Osteoblast (primary cell): ENCODE data around the gene PSAPL1. TPM values are rescaled to one million over a fixed set of nuclear protein-coding genes. Genes with fewer than 3 reads are reported as not detected.
A peak's percentile ranks its signal among the peaks of the same experiment; 100 is the strongest.

Experiments
- DNase-seq: peaks from one replicate; pipeline ENCODE4 v3.0.0; 2011; ENCODE audit warnings: low spot score, mixed read lengths; ENCODE audit not compliant: insufficient read length; ENCODE audit errors: missing footprints
- H2AFZ ChIP-seq: 2 replicates; pipeline ENCODE4 v1.6.0; 2011; ENCODE audit warnings: mild to moderate bottlenecking, low read length
- H3K27ac ChIP-seq: 2 replicates; pipeline ENCODE4 v1.5.1; 2011; ENCODE audit warnings: mild to moderate bottlenecking, low read depth, low read length, moderate library complexity
- H3K27me3 ChIP-seq: 2 replicates; pipeline ENCODE4 v1.6.0; 2012; ENCODE audit warnings: mild to moderate bottlenecking, control low read depth, inconsistent platforms, low read length, moderate library complexity; ENCODE audit not compliant: insufficient read depth
- H3K36me3 ChIP-seq: 2 replicates; pipeline ENCODE4 v1.5.1; 2011; ENCODE audit warnings: mild to moderate bottlenecking, low read length, control low read depth, moderate library complexity; ENCODE audit not compliant: insufficient read depth
- H3K4me1 ChIP-seq: 2 replicates; pipeline ENCODE4 v1.5.1; 2011; ENCODE audit warnings: mild to moderate bottlenecking, low read length, control low read depth, moderate library complexity; ENCODE audit not compliant: insufficient read depth
- H3K4me2 ChIP-seq: 2 replicates; pipeline ENCODE4 v1.6.0; 2011; ENCODE audit warnings: mild to moderate bottlenecking, low read length; ENCODE audit not compliant: insufficient read depth
- H3K4me3 ChIP-seq: fragments of 200-600 bp; sonication (generic); 3 replicates; pipeline ENCODE4 v1.5.1; 2012; ENCODE audit warnings: mild to moderate bottlenecking, low read length, inconsistent platforms; ENCODE audit not compliant: insufficient read depth
- H3K79me2 ChIP-seq: 2 replicates; pipeline ENCODE4 v1.6.0; 2012; ENCODE audit warnings: mild to moderate bottlenecking, low read length, control low read depth, inconsistent platforms; ENCODE audit not compliant: insufficient read depth
- H3K9me3 ChIP-seq: 2 replicates; pipeline ENCODE4 v1.5.1; 2011; ENCODE audit warnings: low read depth, low read length, control low read depth
- H4K20me1 ChIP-seq: 2 replicates; pipeline ENCODE4 v1.6.0; 2012; ENCODE audit warnings: mild to moderate bottlenecking, low read length, control low read depth; ENCODE audit not compliant: insufficient read depth
- total RNA-seq: library from RNA; depleted of rRNA; stranded (reverse); fragments of >200 nt; gene quantifications from 2 replicates; pipeline ENCODE4 v1.2.3, GENCODE V29; 2012
- TF ChIP-seq, protein P1 (sequence below): IDR thresholded peaks from 2 replicates; pipeline ENCODE4 v1.5.1; 2011; ENCODE audit warnings: mild to moderate bottlenecking, low read depth, low read length, moderate library complexity; ENCODE audit errors: extremely low read depth

The PSAPL1 gene
- total RNA-seq, 1 donor = not detected

DNA sequence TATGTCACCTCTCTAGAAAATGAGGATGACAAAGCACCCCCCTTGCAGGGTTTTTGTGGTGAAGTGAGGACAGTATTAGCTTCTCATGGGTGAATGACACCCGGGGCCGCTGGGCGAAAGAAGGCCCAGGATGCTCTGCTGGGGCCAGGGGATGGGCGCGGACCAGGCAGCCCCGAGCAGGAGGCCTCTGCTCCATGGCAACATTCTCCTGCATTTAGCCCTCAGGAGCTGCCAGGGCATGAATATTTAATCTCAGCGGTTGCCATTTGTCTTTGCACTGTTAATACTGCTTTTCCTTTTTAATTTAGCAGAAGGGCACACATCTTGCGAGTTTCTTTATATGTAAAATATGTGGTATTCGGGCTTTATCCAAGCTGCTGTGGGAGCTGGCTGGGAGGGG lies 30.3 kb upstream of the PSAPL1 start:
- H3K27ac ChIP-seq = no peak overlapping the region
- H3K9me3 ChIP-seq = no peaks in the 10 kb centered on the region
- no peaks in the 10 kb centered on the region for H3K36me3 ChIP-seq
- no peak overlapping the region for H2AFZ ChIP-seq
- no peaks in the 10 kb centered on the region for H3K4me1 ChIP-seq
- TF ChIP-seq, protein P1, sequence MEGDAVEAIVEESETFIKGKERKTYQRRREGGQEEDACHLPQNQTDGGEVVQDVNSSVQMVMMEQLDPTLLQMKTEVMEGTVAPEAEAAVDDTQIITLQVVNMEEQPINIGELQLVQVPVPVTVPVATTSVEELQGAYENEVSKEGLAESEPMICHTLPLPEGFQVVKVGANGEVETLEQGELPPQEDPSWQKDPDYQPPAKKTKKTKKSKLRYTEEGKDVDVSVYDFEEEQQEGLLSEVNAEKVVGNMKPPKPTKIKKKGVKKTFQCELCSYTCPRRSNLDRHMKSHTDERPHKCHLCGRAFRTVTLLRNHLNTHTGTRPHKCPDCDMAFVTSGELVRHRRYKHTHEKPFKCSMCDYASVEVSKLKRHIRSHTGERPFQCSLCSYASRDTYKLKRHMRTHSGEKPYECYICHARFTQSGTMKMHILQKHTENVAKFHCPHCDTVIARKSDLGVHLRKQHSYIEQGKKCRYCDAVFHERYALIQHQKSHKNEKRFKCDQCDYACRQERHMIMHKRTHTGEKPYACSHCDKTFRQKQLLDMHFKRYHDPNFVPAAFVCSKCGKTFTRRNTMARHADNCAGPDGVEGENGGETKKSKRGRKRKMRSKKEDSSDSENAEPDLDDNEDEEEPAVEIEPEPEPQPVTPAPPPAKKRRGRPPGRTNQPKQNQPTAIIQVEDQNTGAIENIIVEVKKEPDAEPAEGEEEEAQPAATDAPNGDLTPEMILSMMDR = no peak
- DNase-seq = no peak
- H3K79me2 ChIP-seq = no peaks in the 10 kb centered on the region
- no peak overlapping the region for H3K4me2 ChIP-seq
- H4K20me1 ChIP-seq = no peaks in the 10 kb centered on the region
- peaks cover 12% of the 10 kb centered on the region for H3K27me3 ChIP-seq
- no peak overlapping the region for H3K4me3 ChIP-seq

DNA sequence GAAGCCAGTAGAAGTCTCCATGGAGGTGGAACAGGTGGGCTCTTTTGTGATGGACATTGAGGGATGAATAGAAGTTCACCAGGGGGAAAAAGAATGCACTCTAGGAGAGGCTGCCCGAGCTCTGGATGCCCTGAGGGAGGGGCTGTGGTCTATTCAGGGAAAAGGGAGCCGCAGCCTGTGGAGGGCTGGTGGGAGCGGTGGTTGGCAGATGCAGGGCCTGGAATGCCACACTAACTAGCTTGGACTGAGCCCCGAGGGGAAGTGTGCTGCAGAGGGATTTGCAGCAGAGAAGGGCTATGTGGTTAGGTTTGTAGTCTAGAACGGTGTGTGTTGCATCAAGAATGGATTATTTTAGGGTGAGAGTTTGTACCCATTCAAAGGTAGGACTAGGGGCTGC lies 29.5 kb upstream of the PSAPL1 start:
- Histone ChIP-seq H3K9me3 (no peaks in the 10 kb centered on the region), H3K4me3 (no peak overlapping the region), H3K4me2 (no peak overlapping the region), H3K4me1 (no peaks in the 10 kb centered on the region), H4K20me1 (no peaks in the 10 kb centered on the region), H3K79me2 (no peaks in the 10 kb centered on the region), H3K27me3 (peaks cover 12% of the 10 kb centered on the region), H3K27ac (no peak overlapping the region), H3K36me3 (no peaks in the 10 kb centered on the region), H2AFZ (no peak overlapping the region)
- DNase-seq = no peak
- TF ChIP-seq, protein P1 = no peak

DNA sequence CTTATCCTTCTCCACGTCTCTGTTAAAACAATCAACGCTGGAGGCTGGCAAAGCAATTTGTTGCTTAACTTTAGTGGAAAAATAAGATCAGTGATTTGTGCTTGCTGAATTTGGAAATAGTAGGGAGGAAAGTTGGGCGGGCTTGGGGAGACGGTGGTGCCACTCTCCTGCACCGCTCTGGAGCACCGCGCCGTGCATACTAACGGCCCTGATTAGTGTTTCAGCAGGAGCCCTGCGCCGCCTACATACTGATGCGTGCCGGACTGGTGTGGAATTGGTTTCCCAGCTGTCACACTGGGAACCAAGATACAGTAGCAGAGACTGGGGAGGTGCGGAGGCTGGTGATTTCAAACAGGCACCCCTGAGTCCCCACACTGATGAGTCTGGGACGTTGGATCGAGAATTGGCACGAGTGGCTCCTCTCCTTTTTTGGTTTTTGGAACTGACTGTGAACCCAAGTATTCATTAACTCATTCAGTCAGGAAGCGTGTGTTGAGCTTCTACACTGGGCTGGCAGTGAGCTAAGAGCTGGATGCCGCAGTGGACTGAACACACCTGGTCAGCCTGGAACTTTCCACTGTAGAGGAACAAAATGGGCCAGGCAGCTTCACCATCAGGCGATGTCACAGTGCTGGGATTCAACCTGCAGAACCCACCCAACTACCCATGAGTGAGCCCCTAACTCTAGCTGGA lies 29.0 kb upstream of the PSAPL1 start:
- H2AFZ ChIP-seq = no peak overlapping the region
- H3K27ac ChIP-seq = no peak overlapping the region
- H4K20me1 ChIP-seq = no peaks in the 10 kb centered on the region
- H3K36me3 ChIP-seq = no peaks in the 10 kb centered on the region
- H3K4me1 ChIP-seq = no peaks in the 10 kb centered on the region
- H3K9me3 ChIP-seq = no peaks in the 10 kb centered on the region
- no peaks in the 10 kb centered on the region for H3K79me2 ChIP-seq
- H3K27me3 ChIP-seq = peaks cover 12% of the 10 kb centered on the region
- H3K4me3 ChIP-seq = no peak overlapping the region
- DNase-seq = no peak
- TF ChIP-seq, protein P1 = no peak
- H3K4me2 ChIP-seq = no peak overlapping the region

DNA sequence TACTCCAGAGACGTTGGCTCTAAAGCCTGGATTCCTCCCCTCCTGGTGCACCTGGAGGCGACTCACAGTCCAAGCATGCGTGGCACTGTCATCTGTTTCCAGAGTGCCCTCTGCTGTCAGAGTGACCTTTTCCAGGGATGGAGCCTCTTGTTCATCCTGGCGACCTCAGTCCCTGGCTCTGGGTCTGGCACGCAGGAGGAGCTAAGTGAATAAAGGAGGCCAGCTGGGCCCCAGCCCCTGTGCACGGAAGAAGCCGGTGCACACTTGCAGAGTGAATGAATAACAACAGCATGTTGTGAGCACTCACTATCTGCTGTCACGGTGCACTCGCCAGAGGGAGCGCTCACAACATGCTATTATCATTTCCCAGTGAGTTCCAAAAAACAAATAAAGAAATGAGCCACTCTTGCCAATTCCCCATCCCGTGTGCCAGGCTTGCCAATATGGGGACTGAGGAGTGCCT lies 27.8 kb upstream of the PSAPL1 start:
- H3K36me3 ChIP-seq = no peaks in the 10 kb centered on the region
- no peak overlapping the region for H2AFZ ChIP-seq
- no peak overlapping the region for H3K4me3 ChIP-seq
- H4K20me1 ChIP-seq = no peaks in the 10 kb centered on the region
- DNase-seq = no peak
- H3K9me3 ChIP-seq = no peaks in the 10 kb centered on the region
- H3K4me2 ChIP-seq = no peak overlapping the region
- peaks cover 3% of the 10 kb centered on the region for H3K27me3 ChIP-seq
- H3K4me1 ChIP-seq = no peaks in the 10 kb centered on the region
- H3K79me2 ChIP-seq = no peaks in the 10 kb centered on the region
- H3K27ac ChIP-seq = no peak overlapping the region
- TF ChIP-seq, protein P1 = peak; percentile 40
